GM23338 (cell line): ENCODE results near the gene MAP4K4. TPM values are rescaled to one million over a fixed set of nuclear protein-coding genes. Genes with fewer than 3 reads are reported as not detected.

ENCODE experiments used
- CREB1 ChIP-seq: fragments of 250-450 bp; sonication (Bioruptor Pico); IDR thresholded peaks from 2 replicates; pipeline ENCODE4 v1.5.0; 2020; ENCODE audit warnings: low read depth, mild to moderate bottlenecking, moderate library complexity
- EZH2phosphoT487 ChIP-seq: fragments of 200-600 bp; sonication (generic); IDR thresholded peaks from one replicate; pipeline ENCODE4 v1.8.1; 2018; ENCODE audit warnings: antibody characterized with exemption; ENCODE audit not compliant: unreplicated experiment
- NANOG ChIP-seq: IDR thresholded peaks from 2 replicates; pipeline ENCODE4 v1.6.1; 2016; ENCODE audit warnings: antibody characterized with exemption, borderline replicate concordance
- REST ChIP-seq: IDR thresholded peaks from one replicate; pipeline ENCODE4 v1.6.1; 2018; ENCODE audit warnings: antibody characterized with exemption; ENCODE audit not compliant: unreplicated experiment
- STAT1 ChIP-seq: IDR thresholded peaks from one replicate; pipeline ENCODE4 v1.6.1; 2016; ENCODE audit warnings: antibody characterized with exemption; ENCODE audit not compliant: unreplicated experiment
- ZNF462 ChIP-seq: fragments of 250-450 bp; sonication (Bioruptor Pico); IDR thresholded peaks from 2 replicates; pipeline ENCODE4 v1.5.0; 2020; ENCODE audit warnings: mild to moderate bottlenecking, moderate library complexity
- polyA plus RNA-seq: library from polyadenylated mRNA; unstranded; fragments of >200 nt; fragmentation: Nextera tagmentation; extraction: Ambion mirVana; gene quantifications from 2 replicates; pipeline ENCODE4 v1.2.1, GENCODE V29; 2016
- total RNA-seq: library from RNA; depleted of rRNA; stranded (reverse); fragments of >200 nt; shearing (Covaris generic); gene quantifications from 2 replicates; pipeline ENCODE4 v1.2.3, GENCODE V29; 2014

MAP4K4 gene
- total and polyA plus RNA-seq, 2 experiments from 2014 or later, result 34.6 to 99.2 TPM

DNA sequence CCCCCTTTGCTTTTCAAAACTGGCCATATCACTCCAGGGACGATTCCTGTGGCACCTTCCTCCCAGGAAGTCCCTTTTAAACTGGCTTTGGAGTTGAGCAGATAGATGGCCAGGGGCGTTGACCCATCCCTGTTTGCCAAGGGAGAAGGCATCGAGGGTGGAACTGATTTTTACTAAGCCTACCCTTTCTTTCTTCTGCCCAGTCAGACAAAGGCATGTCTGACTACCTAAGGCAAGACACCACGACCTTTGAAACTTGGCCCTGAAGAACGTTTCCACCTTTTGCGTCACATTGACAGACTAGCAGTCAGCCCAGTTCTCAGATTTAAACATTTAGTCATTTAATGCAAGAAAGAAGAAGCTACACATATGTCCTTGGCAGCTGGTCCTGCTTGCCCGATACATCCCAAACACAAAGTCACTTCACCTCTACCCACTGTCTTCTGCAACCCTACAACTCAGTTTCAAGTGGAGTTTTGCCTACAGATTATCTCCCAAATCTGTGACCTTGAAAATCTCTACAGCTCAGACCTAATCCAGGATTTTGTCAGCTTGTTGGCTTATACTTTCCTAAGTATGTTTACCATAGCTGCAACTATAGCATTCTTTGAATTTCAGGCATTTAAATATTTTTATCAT, 192.1 kb downstream of the MAP4K4 start (continued):
- no peak for TF ChIP-seq REST
- TF ChIP-seq EZH2phosphoT487, result no peak
- TF ChIP-seq NANOG, result no peak
- TF ChIP-seq ZNF462, result no peak
- no peak for TF ChIP-seq STAT1
- TF ChIP-seq CREB1 (CRISPR knock-in tag), result no peak
